IPS-15b (cell line): ENCODE measurements around the gene ARHGAP45.

Experiments
- H3K27me3 ChIP-seq: one replicate; pipeline ENCODE4 v1.6.1; 2013; ENCODE audit warnings: low read length; ENCODE audit not compliant: control insufficient read depth, insufficient read depth
- H3K36me3 ChIP-seq: one replicate; pipeline ENCODE4 v1.6.1; 2013; ENCODE audit warnings: low read length; ENCODE audit not compliant: control insufficient read depth, insufficient read depth
- H3K4me1 ChIP-seq: one replicate; pipeline ENCODE4 v1.6.1; 2013; ENCODE audit warnings: mild to moderate bottlenecking, low read length; ENCODE audit not compliant: control insufficient read depth, insufficient read depth
- H3K4me3 ChIP-seq: one replicate; pipeline ENCODE4 v1.5.1; 2013; ENCODE audit warnings: low read depth, low read length
- H3K9ac ChIP-seq: one replicate; pipeline ENCODE4 v1.6.1; 2013; ENCODE audit warnings: low read depth, mild to moderate bottlenecking, low read length
- H3K9me3 ChIP-seq: one replicate; pipeline ENCODE4 v1.6.1; 2013; ENCODE audit warnings: mild to moderate bottlenecking, low read length; ENCODE audit not compliant: control insufficient read depth, insufficient read depth

The ARHGAP45 gene

DNA sequence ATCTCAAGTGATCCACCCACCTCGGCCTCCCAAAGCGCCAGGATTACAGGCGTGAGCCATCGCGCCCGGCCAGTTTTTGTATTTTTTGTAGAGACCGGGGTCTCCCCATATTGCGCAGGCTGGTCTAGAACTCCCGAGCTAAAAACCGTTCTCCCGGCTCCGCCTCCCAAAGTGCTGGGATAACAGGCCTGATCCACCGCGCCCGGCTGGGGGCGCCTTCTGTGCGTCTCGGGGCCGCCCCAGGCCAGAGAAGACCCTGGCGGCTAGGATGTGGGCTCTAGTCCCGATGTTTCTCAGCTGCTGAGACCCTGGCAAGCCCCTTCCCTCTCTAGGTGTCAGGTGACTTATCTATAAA, 3.6 kb downstream of the ARHGAP45 start:
- H3K4me1 ChIP-seq = peaks cover 1% of the 10 kb centered on the region
- no peaks in the 10 kb centered on the region for H3K27me3 ChIP-seq
- H3K4me3 ChIP-seq = peak overlapping the region; percentile 70
- H3K36me3 ChIP-seq = peaks cover 13% of the 10 kb centered on the region
- H3K9me3 ChIP-seq = no peaks in the 10 kb centered on the region
- H3K9ac ChIP-seq = no peak overlapping the region

DNA sequence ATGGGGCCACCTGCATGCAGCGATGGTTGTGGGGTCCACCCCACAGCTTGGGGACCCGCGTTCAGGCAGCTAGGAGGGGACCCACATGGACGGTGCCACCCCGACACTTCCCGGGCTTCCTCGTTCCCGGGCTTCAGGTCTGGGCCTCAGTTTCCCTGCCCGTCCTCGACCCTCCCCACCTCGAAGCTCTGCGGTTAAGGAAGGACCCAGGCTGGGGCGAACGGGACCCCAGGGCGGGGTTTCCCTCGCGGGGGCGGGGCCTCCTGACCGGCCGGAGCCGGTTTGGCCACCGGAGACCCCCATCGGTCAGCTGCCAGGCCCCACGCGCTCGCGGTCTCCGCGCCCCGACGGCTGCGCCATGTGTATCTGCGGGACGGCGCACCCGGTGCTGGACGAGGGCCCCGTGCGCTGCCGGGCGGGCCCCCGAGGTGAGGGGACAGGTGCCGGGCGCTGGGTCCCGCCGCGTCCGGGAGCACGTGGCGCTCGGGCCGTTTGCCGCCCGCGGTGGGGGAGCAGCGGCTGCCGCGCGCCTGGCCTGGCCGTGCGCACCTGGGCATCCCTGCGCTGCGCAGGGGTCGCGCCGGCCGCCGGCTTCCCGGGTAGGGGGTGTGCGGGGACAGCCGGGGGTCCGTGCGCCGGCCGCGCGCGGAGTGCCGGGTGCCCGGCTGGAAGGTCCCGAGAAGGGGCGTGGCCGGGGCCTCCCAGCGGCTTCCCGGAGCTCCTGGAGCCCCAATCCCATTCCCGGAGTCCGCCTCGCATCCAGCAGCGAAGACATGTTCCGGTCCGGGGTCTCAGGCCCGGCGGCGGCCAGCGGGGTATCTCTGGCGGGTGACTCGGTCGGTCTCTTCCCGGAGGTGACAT, 4.2 kb downstream of the ARHGAP45 start:
- H3K4me1 ChIP-seq = no peaks in the 10 kb centered on the region
- no peaks in the 10 kb centered on the region for H3K9me3 ChIP-seq
- H3K9ac ChIP-seq = no peak overlapping the region
- peak overlapping the region; percentile 70 for H3K4me3 ChIP-seq
- H3K36me3 ChIP-seq = peaks cover 18% of the 10 kb centered on the region
- no peaks in the 10 kb centered on the region for H3K27me3 ChIP-seq

DNA sequence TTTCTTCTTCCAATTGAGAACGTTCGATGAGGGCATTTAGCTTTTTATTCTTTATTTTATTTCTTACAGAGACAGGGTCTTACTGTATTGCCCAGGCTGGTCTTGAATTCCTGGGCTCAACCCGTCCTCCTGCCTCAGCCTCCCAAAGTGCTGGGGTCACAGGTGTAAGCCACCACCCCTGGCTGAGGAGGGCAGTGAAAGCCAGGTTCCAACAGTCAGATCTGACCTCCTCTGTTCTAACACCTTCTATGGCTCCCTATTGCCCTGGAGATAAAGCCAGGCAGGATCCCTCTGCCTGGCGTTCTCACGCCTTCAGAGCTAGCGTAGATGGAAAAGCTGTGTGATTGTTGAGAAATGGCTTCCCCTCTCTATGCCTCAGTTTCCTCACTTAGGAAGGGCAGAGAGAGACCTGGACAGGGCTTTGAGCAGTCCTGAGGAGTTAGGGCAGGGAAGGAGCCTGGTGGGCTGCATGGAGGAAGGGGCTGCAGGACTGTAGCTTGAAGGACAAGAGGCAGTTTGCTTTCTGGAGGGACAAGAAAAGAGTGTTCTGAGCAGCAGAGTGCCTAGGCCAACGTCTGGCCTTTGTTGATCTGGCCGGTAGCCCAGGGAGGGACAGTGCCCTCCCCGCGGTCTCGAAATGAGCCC, 5.5 kb downstream of the ARHGAP45 start:
- Histone ChIP-seq H3K9ac (no peak overlapping the region), H3K36me3 (peaks cover 19% of the 10 kb centered on the region), H3K9me3 (no peaks in the 10 kb centered on the region), H3K27me3 (no peaks in the 10 kb centered on the region), H3K4me1 (no peaks in the 10 kb centered on the region), H3K4me3 (no peak overlapping the region)

DNA sequence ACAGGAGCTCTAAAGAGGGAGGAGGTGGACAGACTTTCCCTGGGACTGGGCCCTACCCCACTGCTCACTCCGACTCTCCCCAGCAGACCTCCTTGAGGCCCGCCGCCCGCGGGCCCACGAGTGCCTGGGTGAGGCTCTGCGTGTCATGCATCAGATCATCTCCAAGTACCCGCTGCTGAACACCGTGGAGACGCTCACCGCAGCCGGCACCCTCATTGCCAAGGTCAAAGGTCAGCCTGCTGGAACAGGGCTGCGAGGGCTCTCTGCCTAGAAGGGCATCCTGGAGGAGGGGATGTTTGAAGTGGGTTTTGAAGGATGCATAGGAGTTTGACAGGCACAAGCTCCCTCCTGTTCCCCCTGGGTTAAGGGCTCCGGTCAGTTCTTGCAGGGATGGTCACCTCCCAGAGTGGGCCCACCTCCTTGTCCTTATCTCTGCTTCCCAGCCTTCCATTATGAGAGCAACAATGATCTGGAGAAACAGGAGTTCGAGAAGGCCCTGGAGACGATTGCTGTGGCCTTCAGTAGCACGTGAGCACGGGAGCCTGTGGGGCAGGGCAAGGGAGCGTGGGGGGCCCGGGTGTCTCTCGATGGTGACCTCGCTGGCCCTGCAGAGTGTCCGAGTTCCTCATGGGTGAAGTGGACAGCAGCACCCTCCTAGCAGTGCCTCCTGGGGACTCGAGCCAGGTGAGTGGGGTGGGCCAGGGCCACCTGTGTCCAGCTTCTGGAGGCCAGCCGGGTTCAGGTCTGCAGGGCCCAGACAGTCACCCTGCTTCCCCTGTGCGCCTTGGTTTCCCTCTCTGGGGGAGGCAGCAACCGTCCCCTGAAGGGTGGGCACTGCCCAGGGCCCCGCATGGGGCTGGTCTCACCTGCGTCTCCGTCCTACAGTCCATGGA, 6.3 kb downstream of the ARHGAP45 start:
- no peaks in the 10 kb centered on the region for H3K9me3 ChIP-seq
- H3K27me3 ChIP-seq = no peaks in the 10 kb centered on the region
- H3K9ac ChIP-seq = no peak overlapping the region
- no peak overlapping the region for H3K4me3 ChIP-seq
- peaks cover 21% of the 10 kb centered on the region for H3K36me3 ChIP-seq
- no peaks in the 10 kb centered on the region for H3K4me1 ChIP-seq

DNA sequence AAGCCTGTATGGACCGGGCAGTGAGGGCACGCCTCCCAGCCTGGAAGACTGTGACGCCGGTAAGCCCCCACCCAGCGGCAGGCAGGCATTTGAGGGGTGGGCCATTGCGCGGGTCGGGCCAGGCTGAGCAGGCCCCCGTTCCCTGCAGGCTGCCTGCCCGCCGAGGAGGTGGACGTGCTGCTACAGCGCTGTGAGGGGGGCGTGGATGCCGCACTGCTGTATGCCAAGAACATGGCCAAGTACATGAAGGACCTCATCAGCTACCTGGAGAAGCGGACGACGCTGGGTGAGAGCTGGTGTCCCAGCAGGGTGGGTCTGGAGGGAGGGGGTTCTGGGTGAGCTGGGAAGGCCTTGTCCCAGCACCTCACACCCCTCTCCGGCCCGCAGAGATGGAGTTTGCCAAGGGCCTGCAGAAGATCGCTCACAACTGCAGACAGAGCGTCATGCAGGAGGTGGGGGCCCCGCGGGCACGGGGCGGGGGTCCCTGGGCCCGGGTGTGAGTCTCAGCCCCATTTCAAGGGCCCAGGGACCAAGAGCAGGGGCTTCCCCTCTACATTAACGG, 7.1 kb downstream of the ARHGAP45 start:
- Histone ChIP-seq H3K9ac (no peak overlapping the region), H3K36me3 (peaks cover 21% of the 10 kb centered on the region), H3K4me1 (no peaks in the 10 kb centered on the region), H3K27me3 (no peaks in the 10 kb centered on the region), H3K9me3 (no peaks in the 10 kb centered on the region), H3K4me3 (no peak overlapping the region)

DNA sequence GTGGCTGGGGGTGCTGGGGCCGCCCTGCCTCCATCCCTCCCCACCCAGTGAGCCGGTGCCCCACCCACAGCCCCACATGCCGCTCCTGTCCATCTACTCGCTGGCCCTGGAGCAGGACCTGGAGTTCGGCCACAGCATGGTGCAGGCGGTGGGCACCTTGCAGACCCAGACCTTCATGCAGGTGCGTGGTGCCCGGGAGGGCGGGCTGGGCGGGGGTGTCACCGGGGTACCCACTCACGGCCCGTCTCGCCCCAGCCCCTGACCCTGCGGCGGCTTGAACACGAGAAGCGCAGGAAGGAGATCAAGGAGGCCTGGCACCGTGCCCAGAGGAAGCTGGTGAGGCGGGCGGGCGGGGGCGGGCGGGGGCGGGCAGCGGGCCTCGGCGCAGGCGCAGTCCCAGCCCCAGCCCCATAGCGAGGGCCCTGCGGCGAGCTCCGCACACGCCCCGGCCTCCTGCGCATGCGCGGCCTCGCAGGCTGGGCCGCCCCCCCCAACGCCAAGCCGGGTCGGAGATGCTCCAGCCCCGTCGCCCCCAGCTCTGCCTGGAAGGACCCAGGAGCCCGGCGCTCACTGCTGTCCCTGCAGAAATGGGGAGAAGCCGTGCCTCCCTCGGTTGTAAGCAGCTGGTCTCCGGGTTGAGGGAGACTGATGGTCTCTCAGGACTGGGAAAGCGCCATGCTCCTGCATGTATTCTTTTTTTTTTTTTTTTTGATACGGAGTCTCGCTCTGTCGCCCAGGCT, 7.7 kb downstream of the ARHGAP45 start:
- Histone ChIP-seq H3K36me3 (peaks cover 21% of the 10 kb centered on the region), H3K9ac (no peak overlapping the region)

DNA sequence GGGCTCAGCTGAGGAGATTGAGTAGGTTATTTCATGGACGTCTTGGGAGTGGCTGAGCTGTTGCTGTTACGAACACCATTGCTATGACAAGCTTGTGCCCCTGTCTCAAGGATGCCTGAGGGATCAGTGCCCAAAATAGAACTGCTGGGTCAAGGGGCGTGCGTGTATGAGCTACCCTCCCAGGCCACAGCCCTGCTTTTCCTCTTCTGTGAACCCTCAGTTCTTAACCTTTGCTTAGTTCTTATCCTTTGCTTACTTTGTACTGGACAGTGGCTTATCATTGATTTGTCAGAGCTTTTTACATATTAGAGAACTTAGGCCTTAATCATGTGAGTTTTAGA, 9.0 kb downstream of the ARHGAP45 start:
- H3K4me1 ChIP-seq = no peaks in the 10 kb centered on the region
- H3K4me3 ChIP-seq = no peak overlapping the region
- peaks cover 34% of the 10 kb centered on the region for H3K36me3 ChIP-seq
- H3K9me3 ChIP-seq = no peaks in the 10 kb centered on the region
- H3K27me3 ChIP-seq = no peaks in the 10 kb centered on the region
- H3K9ac ChIP-seq = no peak overlapping the region

More for the DNA sequence above, 7.7 kb downstream of the ARHGAP45 start:
- Histone ChIP-seq H3K9me3 (no peaks in the 10 kb centered on the region), H3K4me3 (no peak overlapping the region), H3K4me1 (no peaks in the 10 kb centered on the region), H3K27me3 (no peaks in the 10 kb centered on the region)

DNA sequence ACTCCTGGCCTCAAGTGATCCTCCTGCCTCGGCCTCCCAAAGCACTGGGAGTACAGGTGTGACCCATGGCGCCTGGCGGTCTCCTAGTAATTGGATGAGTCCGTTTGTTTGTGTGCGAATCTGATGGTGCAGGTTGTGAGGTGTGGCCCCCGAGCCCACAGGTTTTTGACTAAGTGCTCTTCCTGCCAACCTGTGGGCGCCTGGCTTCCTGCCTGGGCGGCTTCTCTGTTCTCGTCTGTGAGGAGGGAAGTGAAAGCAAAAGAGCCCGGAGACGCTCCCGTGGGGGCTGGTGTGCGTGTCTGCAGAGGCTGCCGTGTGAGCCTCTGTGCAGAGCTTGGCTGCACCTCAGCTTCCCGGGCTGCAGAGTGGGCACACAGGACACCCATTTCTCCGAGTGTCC, 10.0 kb downstream of the ARHGAP45 start:
- H3K9me3 ChIP-seq = no peaks in the 10 kb centered on the region
- no peak overlapping the region for H3K9ac ChIP-seq
- H3K4me3 ChIP-seq = no peak overlapping the region
- no peaks in the 10 kb centered on the region for H3K27me3 ChIP-seq
- peaks cover 37% of the 10 kb centered on the region for H3K36me3 ChIP-seq
- no peaks in the 10 kb centered on the region for H3K4me1 ChIP-seq

DNA sequence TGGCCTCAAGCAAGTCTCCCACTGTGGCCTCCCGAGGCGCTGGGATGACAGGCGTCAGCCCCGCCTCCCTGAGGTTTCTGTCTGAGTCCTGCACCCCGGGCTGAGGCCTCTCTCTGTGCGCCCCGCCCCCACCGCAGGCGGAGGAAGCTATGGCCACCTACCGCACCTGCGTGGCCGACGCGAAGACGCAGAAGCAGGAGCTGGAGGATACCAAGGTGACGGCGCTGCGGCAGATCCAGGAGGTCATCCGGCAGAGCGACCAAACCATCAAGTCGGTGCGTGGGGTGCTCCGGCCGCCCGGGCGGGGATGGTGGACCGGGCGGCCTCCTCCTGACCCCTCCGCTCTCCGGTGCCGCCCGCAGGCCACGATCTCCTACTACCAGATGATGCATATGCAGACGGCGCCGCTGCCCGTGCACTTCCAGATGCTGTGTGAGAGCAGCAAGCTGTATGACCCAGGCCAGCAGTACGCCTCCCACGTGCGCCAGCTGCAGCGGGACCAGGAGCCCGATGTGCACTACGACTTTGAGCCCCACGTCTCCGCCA, 12.7 kb downstream of the ARHGAP45 start:
- Histone ChIP-seq H3K36me3 (peaks cover 43% of the 10 kb centered on the region), H3K27me3 (no peaks in the 10 kb centered on the region), H3K9ac (no peak overlapping the region), H3K4me1 (no peaks in the 10 kb centered on the region), H3K4me3 (no peak overlapping the region), H3K9me3 (no peaks in the 10 kb centered on the region)

DNA sequence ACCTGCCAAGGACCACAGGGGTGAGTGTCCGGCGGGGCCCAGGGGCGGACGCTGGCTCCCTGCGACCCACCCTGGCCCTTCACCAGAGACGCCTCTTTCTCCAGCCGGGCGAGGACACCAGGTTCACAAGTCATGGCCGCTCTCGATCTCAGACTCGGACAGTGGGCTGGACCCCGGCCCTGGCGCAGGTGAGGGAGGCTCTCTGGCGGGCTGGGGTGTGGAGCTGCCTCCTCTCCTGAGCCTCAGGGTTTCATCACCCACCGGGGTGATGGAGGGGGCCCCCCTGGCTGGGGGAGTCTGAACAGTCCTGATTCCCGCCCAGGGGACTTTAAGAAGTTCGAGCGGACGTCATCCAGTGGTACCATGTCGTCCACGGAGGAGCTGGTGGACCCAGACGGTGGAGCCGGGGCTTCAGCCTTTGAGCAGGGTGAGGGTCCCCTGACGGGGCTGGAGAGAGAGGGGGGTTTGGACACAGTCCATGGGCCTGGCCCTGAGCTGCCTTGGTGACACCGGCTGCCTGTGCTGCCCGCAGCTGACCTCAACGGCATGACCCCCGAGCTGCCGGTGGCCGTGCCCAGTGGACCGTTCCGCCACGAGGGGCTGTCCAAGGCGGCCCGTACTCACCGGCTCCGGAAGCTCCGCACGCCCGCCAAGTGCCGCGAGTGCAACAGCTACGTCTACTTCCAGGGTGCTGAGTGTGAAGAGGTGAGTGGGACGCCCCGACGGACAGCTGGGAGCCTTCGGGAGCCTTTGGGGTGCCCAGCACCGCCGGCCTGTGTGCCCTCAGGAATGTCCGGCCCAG, 13.6 kb downstream of the ARHGAP45 start:
- H3K9ac ChIP-seq = no peak overlapping the region
- no peaks in the 10 kb centered on the region for H3K27me3 ChIP-seq
- peak overlapping the region; percentile 32 for H3K4me3 ChIP-seq
- H3K9me3 ChIP-seq = no peaks in the 10 kb centered on the region
- peaks cover 47% of the 10 kb centered on the region for H3K36me3 ChIP-seq
- H3K4me1 ChIP-seq = no peaks in the 10 kb centered on the region
